Activated CD4-positive, alpha-beta T cell treated with anti-CD3 and anti-CD28 coated beads, Interleukin-2, amount 10 ng/mL, durations not matched to agents 24 days and 14 days (primary cell): ENCODE measurements around the gene ADCK1. TPM values are rescaled to one million over a fixed set of nuclear protein-coding genes. Genes with fewer than 3 reads are reported as not detected.
"Not testable (repeated sequence)": the region's sequence is repeated elsewhere in the genome, so short reads cannot be mapped to it uniquely, and the experiment has no call there.

Experiments
- DNase-seq: peaks from one replicate; pipeline ENCODE4 v3.0.0; 2022
- H3K27ac Mint-ChIP-seq: one replicate; pipeline ENCODE4 v1.8.0; 2022; ENCODE audit warnings: mild to moderate bottlenecking, mixed read lengths
- H3K27me3 Mint-ChIP-seq: one replicate; pipeline ENCODE4 v1.8.0; 2022; ENCODE audit warnings: mixed read lengths
- H3K36me3 Mint-ChIP-seq: one replicate; pipeline ENCODE4 v1.8.0; 2022; ENCODE audit warnings: low read depth, mild to moderate bottlenecking, mixed read lengths
- H3K4me1 Mint-ChIP-seq: one replicate; pipeline ENCODE4 v1.8.0; 2021; ENCODE audit warnings: mixed read lengths
- H3K4me3 Mint-ChIP-seq: one replicate; pipeline ENCODE4 v1.8.0; 2022; ENCODE audit warnings: mild to moderate bottlenecking, moderate library complexity, mixed read lengths
- H3K9me3 Mint-ChIP-seq: one replicate; pipeline ENCODE4 v1.8.0; 2021; ENCODE audit warnings: mixed read lengths
- intact Hi-C: fragments of 100-400 bp; cut with micrococcal nuclease; formaldehyde crosslinking; loops from one replicate; pipeline ENCODE4 v1.15.1; 2023
- total RNA-seq: library from RNA; stranded (reverse); gene quantifications from 2 replicates; pipeline ENCODE4 v1.2.3, GENCODE V29; 2022

The ADCK1 gene
- total RNA-seq, result 4.9 and 5.3 TPM in 2 replicates

DNA sequence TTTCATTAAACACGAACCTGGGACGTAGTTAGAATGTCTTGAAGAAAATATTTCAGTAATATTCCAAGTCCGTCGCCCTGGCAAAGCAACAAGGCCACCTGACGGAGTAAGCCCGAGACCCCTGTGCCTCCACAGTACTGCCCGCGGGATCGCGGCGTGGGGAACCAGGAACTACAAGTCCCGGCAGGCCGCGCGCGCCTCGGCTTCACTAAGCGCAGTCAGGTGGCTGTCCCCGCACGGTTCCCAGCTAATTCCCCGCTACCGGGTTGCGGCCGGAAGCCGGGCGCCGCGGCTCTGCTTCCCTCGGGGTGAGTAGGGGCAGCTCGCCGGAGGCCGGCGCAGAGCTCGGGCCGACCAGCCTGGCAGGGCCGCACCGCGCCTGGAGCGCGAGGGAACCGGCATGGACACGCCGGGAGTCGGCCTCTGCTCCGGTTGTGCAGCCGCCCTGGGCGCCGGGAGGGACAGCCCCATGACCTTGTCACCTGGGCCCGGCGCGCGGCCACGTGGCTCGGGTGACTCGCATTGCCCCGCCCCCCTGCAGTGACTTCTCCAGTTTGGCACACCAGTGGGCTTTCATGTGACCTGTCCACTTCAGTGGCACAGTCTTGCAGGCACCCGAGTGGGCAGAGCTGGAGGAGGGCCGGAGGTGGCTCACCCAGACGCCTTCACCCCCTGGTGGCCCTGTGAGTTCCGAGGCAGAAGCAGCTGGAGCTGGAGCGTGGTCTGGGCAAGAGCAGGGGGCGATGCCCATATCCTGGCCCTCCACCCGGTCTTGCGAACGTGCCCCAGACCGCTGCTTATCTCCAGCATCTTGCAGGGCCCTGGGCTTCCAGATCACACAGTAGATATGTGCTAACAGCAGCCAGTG lies at the start of gene ADCK1:
Gene ADCK1, plus strand, starts transcription at position 247 of the 868 bp plus-strand sequence. CDS start 18,870 bp downstream, outside the sequence.
- peak within 1 kb of the TSS; percentile 88 for H3K4me3 Mint-ChIP-seq
- H3K4me1 Mint-ChIP-seq, result peaks cover 7% of the 10 kb centered on the region
- H3K36me3 Mint-ChIP-seq, result no peaks in the 10 kb centered on the region
- intact Hi-C loops, result loop anchor here (1.0 kb wide), 4 partner anchors 39 to 480 kb away; partner anchors contain the start of genes AHSA1, ALKBH1, POMT2 and SLIRP
- no peaks in the 10 kb centered on the region for H3K27me3 Mint-ChIP-seq
- H3K27ac Mint-ChIP-seq, result peak within 1 kb of the TSS; percentile 88
- no peaks in the 10 kb centered on the region for H3K9me3 Mint-ChIP-seq
- DNase-seq, result peak; percentile 96

DNA sequence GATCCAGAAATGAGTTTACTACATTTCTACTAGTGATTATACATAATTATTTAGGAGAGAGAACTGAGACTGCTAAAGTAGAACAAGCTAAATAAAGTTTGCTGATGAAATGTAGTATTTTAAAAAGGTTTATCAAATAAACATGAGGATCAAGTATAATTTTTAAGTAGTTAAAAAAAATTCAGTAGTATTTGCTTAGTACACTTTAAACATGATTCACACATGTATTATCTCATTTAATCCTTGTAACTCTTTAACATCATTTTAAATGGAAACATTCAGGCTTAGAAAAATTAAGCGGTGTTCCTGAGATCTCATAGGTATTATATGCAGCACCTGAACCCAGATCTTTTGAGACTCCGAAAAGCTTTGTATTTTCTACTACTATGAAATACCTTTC lies 47.6 kb upstream of the ADCK1 start:
- no peaks in the 10 kb centered on the region for H3K27me3 Mint-ChIP-seq
- H3K36me3 Mint-ChIP-seq, result peaks cover 53% of the 10 kb centered on the region
- no peak for DNase-seq
- H3K4me3 Mint-ChIP-seq, result no peak overlapping the region
- H3K4me1 Mint-ChIP-seq, result peaks cover 8% of the 10 kb centered on the region
- no peaks in the 10 kb centered on the region for H3K9me3 Mint-ChIP-seq
- H3K27ac Mint-ChIP-seq, result no peak overlapping the region
- intact Hi-C loops, result no loop called here

- H3K36me3 Mint-ChIP-seq, result peaks cover 56% of the 10 kb centered on the region
Observed at GRCh38 chr14:77752799-77753516, 47.0 kb upstream of the ADCK1 start.

DNA sequence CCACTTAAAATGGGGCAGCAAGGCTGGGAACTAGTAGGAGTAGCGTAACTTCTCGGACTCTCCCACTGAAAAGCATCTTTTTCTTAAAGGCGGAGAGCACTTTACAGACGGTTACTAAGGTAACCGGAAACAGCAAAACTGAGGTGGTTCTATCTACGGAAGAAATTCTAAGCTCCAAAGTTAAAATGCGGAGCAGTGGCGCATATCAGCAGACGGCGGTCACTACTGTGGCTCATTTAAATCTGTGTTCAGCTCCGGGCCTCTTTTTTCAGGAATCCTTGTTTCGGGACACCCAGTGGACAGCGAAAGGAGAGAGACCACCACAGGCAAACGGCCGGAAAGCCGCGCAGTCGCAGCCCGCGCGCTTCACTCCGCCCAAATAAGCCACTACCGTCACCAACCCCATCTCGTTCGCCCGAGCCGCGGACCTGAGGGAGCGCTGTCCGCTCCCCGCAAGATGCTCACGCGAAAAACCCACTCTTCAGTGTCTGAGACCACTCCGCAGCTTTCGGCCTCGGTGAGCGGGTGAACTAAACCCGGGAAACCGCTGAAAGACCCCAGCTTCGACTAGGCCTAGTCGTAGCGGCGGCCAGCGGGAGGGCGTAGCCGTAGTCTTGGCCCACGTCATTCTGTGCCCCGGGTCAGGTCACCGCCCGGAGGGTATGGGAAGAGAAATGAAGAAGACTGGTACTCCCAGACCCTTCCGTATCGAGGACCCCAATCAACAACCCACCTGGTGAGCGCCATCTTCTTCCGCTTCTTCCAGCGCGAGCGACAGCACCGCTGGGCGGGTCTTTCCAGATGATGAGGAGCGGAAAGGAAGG lies 39.3 kb upstream of the ADCK1 start, which contains the start of gene SNW1:
Gene SNW1, minus strand, starts transcription at position 776 of the 824 bp plus-strand sequence. Its CDS starts 29 bp downstream, at position 747.
- Mint-ChIP-seq H3K27me3 (peaks cover 6% of the 10 kb centered on the region), H3K9me3 (no peaks in the 10 kb centered on the region), H3K27ac (peak within 1 kb of the TSS; percentile 99), H3K36me3 (peaks cover 22% of the 10 kb centered on the region), H3K4me1 (peaks cover 25% of the 10 kb centered on the region), H3K4me3 (peak within 1 kb of the TSS; percentile 94)
- intact Hi-C loops, result loop anchor here (1.0 to 10.0 kb wide), 6 partner anchors 40 to 834 kb away; partner anchors contain the start of genes ADCK1, ALKBH1, CIPC and GSTZ1
- peak; percentile 97 for DNase-seq

More at GRCh38 chr14:77752799-77753516, 47.0 kb upstream of the ADCK1 start:
- no peak overlapping the region for H3K4me3 Mint-ChIP-seq
- no peak for DNase-seq
- no peaks in the 10 kb centered on the region for H3K27me3 Mint-ChIP-seq
- intact Hi-C loops, result no loop called here
- no peak overlapping the region for H3K27ac Mint-ChIP-seq
- H3K4me1 Mint-ChIP-seq, result peaks cover 13% of the 10 kb centered on the region
- no peaks in the 10 kb centered on the region for H3K9me3 Mint-ChIP-seq

GRCh38 chr14:77761205-77761931 lies 38.5 kb upstream of the ADCK1 start:
- no peaks in the 10 kb centered on the region for H3K9me3 Mint-ChIP-seq
- peak overlapping the region; percentile 99 for H3K27ac Mint-ChIP-seq
- H3K4me3 Mint-ChIP-seq, result peak overlapping the region; percentile 94
- H3K4me1 Mint-ChIP-seq, result peaks cover 25% of the 10 kb centered on the region
- DNase-seq, result peak; percentile 63
- H3K27me3 Mint-ChIP-seq, result peaks cover 6% of the 10 kb centered on the region
- peaks cover 17% of the 10 kb centered on the region for H3K36me3 Mint-ChIP-seq
- intact Hi-C loops, result loop anchor here (1.0 to 10.0 kb wide), 6 partner anchors 39 to 833 kb away; partner anchors contain the start of genes ADCK1, ALKBH1, CIPC and GSTZ1

GRCh38 chr14:77763316-77763715 lies 36.6 kb upstream of the ADCK1 start:
- no peak overlapping the region for H3K27ac Mint-ChIP-seq
- DNase-seq, result no peak
- peaks cover 10% of the 10 kb centered on the region for H3K36me3 Mint-ChIP-seq
- peaks cover 6% of the 10 kb centered on the region for H3K27me3 Mint-ChIP-seq
- H3K4me1 Mint-ChIP-seq, result peaks cover 19% of the 10 kb centered on the region
- intact Hi-C loops, result loop anchor here (10.0 kb wide), 1 partner anchor 831 kb away; no protein-coding TSS in a partner anchor
- no peaks in the 10 kb centered on the region for H3K9me3 Mint-ChIP-seq
- H3K4me3 Mint-ChIP-seq, result no peak overlapping the region

DNA sequence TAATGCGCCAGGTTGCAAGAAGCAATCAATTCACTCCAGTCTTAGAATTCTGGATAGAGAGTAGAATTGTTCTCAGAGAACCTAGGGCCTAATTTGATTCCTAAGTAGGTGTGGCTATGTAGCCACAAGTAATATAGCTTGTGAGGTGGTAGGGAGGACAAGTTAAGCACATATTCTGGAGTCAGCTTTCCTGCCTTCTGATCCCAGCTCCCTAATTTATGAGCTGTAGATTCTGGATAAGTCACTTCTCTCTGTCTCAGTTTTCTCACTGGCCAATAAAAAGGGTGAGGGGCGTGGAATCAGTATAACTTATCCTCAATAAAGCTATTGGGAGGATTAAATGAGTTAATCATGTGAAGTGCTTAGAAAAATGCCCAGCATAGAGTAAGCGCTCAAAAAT lies 35.9 kb upstream of the ADCK1 start:
- H3K4me3 Mint-ChIP-seq, result no peak overlapping the region
- DNase-seq, result no peak
- intact Hi-C loops, result loop anchor here (10.0 kb wide), 1 partner anchor 831 kb away; no protein-coding TSS in a partner anchor
- no peaks in the 10 kb centered on the region for H3K9me3 Mint-ChIP-seq
- H3K36me3 Mint-ChIP-seq, result peaks cover 3% of the 10 kb centered on the region
- peaks cover 12% of the 10 kb centered on the region for H3K4me1 Mint-ChIP-seq
- H3K27ac Mint-ChIP-seq, result no peak overlapping the region
- H3K27me3 Mint-ChIP-seq, result peaks cover 6% of the 10 kb centered on the region

DNA sequence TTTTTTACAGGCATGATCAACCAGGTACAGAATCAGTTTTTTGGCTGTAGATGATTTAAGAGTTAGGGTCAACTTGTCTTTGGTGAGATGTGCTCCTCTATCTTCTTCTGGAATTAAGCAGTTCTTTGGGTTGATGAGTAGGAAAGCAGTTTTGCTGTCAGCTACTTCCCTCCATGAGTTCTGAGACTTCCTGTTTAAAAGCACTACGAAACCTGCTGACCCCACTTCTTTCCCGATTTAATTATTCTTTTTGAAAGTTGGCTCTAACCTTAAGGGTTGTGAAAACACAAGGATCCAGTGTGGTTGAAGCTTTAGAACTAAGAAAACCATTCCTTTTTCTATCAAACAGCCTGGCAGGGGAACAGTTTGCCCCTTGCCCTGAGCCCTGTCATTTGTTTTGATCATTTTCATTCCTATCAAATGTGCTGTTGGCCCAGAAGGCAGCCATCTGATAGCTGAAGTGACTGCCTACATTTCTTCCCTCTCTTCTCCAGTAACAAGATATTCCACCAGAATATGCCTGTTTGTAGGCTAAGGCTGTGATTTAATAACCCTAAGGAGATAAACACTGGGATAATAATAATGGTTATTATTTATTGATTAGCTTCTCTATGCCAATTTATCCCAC lies 31.4 kb upstream of the ADCK1 start:
- not testable (repeated sequence) for DNase-seq

GRCh38 chr14:77773966-77774365 lies 25.9 kb upstream of the ADCK1 start:
- intact Hi-C loops, H3K4me3 Mint-ChIP-seq, H3K9me3 Mint-ChIP-seq, DNase-seq, H3K27me3 Mint-ChIP-seq, H3K27ac Mint-ChIP-seq, H3K4me1 Mint-ChIP-seq, H3K36me3 Mint-ChIP-seq: not testable (repeated sequence)

More for the DNA sequence above, 31.4 kb upstream of the ADCK1 start:
- H3K9me3 Mint-ChIP-seq, H3K4me1 Mint-ChIP-seq, H3K4me3 Mint-ChIP-seq, H3K27ac Mint-ChIP-seq, H3K36me3 Mint-ChIP-seq, H3K27me3 Mint-ChIP-seq: not testable (repeated sequence)
- intact Hi-C loops, result loop anchor here (10.0 kb wide), 1 partner anchor 826 kb away; no protein-coding TSS in a partner anchor

DNA sequence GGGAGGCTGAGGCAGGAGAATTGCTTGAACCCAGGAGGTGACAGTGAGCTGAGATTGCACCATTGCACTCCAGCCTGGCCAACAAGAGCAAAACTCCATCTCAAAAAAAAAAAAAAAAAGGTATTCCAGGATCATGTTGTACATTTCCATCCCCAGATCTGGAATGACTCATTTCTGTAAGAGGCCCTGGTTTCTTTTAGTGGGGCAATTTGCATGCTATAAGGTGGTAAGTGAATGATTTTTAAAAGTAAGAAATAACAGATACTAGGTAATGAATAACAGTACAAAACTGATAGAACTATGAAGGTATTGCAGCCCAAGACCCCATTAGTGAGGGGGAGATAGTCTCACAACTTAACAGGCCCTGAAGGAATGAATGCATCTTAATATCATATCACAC lies 17.7 kb upstream of the ADCK1 start:
- H3K27ac Mint-ChIP-seq, result no peak overlapping the region
- DNase-seq, result no peak
- H3K9me3 Mint-ChIP-seq, result no peaks in the 10 kb centered on the region
- H3K4me1 Mint-ChIP-seq, result no peaks in the 10 kb centered on the region
- peaks cover 2% of the 10 kb centered on the region for H3K27me3 Mint-ChIP-seq
- H3K36me3 Mint-ChIP-seq, result no peaks in the 10 kb centered on the region
- no peak overlapping the region for H3K4me3 Mint-ChIP-seq
- intact Hi-C loops, result no loop called here

GRCh38 chr14:77786148-77786547 lies 13.8 kb upstream of the ADCK1 start:
- DNase-seq, result no peak
- intact Hi-C loops, result no loop called here
- Mint-ChIP-seq H3K4me3 (no peak overlapping the region), H3K4me1 (no peaks in the 10 kb centered on the region), H3K27me3 (peaks cover 11% of the 10 kb centered on the region), H3K9me3 (no peaks in the 10 kb centered on the region), H3K27ac (no peak overlapping the region), H3K36me3 (no peaks in the 10 kb centered on the region)

DNA sequence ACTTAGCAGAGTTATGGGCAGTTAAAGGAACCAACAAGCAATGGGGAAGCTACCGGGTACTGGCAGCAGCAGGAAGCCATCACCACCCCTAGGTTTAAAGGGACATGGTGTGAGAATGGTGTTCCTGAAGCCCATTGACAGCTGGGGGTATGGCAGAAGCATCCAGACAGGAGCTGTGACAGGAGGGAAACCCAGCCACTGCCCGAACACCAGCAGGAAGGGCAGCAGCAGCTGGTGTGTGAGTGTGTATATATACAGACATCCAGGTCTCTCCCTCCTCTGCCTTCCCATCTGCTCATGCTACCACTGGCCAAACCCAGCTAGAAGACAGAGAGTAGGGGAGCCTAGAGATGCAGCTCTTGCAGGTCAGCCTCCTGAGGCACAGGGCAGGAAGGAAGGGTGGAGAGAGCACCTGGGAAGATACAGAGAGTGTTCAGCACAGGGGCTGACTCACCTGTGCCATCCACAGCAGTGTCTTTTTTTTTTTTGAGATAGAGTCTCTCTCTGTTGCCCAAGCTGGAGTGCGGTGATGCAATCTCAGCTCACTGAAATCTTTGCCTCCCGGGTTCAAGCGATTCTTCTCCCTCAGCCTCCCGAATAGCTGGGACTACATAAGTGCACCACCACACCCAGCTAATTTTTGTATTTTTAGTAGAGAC lies 9.2 kb upstream of the ADCK1 start:
- Mint-ChIP-seq H3K4me1 (no peaks in the 10 kb centered on the region), H3K4me3 (no peak overlapping the region), H3K9me3 (no peaks in the 10 kb centered on the region), H3K27me3 (peaks cover 13% of the 10 kb centered on the region), H3K36me3 (no peaks in the 10 kb centered on the region), H3K27ac (no peak overlapping the region)
- no peak for DNase-seq
- intact Hi-C loops, result no loop called here
